PC-9 (cell line): ENCODE measurements around the gene UBTD1.

Experiments
- EZH2 ChIP-seq: fragments of 200-600 bp; sonication (generic); IDR thresholded peaks from 2 replicates; pipeline ENCODE4 v1.8.0; 2017; ENCODE audit warnings: antibody characterized with exemption, low read depth
- TF ChIP-seq, protein P1 (sequence below): fragments of 200-600 bp; sonication (generic); conservative IDR thresholded peaks from 2 replicates; pipeline ENCODE4 v1.6.1; 2017; ENCODE audit warnings: mixed run types, antibody characterized with exemption, mild to moderate bottlenecking, moderate library complexity

GRCh38 chr10:97505152-97505551, 6.4 kb downstream of the UBTD1 start:
- TF ChIP-seq, protein P1, sequence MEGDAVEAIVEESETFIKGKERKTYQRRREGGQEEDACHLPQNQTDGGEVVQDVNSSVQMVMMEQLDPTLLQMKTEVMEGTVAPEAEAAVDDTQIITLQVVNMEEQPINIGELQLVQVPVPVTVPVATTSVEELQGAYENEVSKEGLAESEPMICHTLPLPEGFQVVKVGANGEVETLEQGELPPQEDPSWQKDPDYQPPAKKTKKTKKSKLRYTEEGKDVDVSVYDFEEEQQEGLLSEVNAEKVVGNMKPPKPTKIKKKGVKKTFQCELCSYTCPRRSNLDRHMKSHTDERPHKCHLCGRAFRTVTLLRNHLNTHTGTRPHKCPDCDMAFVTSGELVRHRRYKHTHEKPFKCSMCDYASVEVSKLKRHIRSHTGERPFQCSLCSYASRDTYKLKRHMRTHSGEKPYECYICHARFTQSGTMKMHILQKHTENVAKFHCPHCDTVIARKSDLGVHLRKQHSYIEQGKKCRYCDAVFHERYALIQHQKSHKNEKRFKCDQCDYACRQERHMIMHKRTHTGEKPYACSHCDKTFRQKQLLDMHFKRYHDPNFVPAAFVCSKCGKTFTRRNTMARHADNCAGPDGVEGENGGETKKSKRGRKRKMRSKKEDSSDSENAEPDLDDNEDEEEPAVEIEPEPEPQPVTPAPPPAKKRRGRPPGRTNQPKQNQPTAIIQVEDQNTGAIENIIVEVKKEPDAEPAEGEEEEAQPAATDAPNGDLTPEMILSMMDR = no peak
- no peak for TF ChIP-seq EZH2
